T-helper 1 cell treated with Interleukin-12 subunit alpha and Interleukin-12 subunit beta and Interleukin-4 antibody, amounts not matched to agents 30 ng/mL and 1 ng/mL, for 36 hours (primary cell): ENCODE results near the gene C10orf105. TPM values are rescaled to one million over a fixed set of nuclear protein-coding genes. Genes with fewer than 3 reads are reported as not detected.

ENCODE experiments used
- intact Hi-C: fragments of 100-400 bp; cut with micrococcal nuclease; formaldehyde crosslinking; loops from one replicate; pipeline ENCODE4 v1.15.1; 2024
- total RNA-seq: library from RNA; stranded (reverse); gene quantifications from 2 replicates; pipeline ENCODE4 v1.2.3, GENCODE V29; 2022

C10orf105 gene
- total RNA-seq, 1 donor from 2014 or later: 0.42 TPM

DNA sequence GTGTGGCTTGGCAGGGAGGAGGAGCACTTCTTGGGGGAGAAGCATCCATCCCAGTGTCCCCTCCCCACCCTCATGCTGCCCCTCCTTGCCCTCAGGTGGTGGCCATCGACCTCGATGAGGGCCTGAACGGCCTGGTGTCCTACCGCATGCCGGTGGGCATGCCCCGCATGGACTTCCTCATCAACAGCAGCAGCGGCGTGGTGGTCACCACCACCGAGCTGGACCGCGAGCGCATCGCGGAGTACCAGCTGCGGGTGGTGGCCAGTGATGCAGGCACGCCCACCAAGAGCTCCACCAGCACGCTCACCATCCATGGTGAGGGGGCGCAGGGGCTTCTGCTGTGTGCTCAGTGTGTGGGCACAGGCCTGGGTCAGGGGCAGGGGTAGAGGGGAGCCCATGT, 14.8 kb downstream of the C10orf105 start:
- intact Hi-C loops: no loop called here

DNA sequence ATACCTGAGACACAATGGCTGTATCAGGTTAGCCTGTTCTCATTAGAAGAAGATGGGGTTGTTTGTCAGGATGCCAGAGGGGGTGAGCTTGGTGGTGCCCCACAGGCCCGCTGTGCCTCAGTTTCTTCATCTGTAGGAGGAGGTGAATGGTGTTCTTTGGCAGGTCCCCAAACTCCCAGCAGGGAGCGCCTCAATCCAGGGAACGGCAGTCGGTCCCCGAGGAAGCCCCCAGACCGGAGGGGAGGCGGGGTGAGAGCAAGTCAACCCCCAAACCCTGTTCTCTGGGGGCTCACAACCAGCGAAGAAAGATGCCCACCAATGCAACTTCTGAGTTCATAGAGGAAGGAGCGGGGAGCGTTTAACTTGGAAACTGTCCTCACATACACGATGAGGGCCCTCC, 16.0 kb downstream of the C10orf105 start:
- intact Hi-C loops: no loop called here

DNA sequence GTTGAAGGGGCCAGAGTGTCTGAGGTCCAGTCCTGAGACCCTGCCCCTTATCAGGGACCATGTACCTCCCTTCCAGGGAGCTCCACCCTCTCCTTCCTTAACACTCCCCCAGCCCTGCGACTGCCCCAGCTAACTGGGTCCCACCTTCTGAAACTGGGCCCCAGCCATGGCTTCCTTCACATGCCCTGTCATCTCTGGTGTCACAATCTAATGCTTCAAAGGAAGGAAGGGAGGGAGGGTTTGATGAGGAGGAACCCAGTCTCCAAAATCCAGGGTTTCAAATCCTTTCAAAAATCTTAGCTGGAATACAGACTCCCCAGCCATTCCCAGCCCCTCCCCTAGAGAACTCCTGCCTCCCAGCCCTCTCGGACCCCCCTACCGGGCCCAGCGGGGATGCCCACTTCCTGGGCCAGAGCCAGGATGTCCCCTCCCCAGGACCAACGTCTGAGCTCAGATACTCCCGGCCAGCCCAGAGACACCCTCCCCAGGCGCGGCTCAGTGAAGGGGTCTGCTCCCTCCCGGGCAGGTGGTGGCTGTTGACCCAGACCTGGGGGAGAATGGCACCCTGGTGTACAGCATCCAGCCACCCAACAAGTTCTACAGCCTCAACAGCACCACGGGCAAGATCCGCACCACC, 18.0 kb downstream of the C10orf105 start:
- intact Hi-C loops: no loop called here

DNA sequence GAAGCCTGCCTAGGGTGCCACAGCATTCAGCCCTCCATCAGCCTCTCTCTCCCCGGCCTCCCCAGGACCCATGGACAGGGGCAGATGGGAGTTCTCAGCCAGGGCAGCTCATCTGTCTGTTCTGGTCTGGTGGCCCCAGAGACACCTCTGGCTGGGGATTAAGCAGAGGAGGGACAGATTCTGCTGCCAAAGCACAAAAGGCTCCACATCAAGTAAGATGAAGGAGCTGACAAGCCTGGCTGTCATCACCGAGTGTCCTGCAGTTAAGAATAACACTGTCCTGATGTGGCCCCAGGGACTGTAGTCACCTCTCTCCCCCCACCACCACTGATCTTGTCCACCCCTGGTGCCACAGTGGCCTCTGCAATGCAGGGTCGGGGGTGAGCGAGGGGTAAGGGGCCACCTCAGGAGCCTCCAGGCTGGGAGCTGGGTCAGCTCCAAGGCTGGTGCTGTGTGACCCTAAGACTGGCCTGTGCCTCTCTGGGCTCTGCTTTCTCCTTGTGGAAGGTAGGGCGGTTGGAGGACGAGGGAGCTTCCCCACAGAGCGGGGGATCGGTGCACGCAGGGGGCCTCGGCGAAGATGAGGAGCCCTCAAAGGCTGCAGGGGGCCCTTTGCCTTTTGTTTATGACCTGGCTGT, 18.7 kb downstream of the C10orf105 start:
- intact Hi-C loops: no loop called here

DNA sequence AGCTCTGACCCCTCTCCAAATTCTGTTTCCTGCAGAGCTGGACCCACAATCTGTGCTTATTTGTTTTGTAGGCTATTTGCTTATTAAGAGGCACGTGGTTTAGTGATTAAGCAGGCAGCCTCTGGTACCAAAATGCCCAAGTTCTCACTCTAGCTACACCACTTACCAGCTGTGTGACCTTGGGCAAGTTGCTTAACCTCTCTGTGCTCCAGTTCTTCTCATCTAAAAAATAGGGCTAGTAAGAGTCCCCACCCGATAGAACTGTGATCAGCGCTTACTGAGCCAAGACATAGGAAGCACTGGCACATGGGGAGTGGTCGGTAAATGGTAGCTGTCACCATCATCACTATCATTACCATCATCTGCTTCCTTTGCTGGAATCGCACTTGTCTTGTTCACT, 20.8 kb downstream of the C10orf105 start:
- intact Hi-C loops: loop anchor here (1.0 to 5.0 kb wide), 2 partner anchors 44 to 75 kb away; partner anchors contain the start of gene VSIR

DNA sequence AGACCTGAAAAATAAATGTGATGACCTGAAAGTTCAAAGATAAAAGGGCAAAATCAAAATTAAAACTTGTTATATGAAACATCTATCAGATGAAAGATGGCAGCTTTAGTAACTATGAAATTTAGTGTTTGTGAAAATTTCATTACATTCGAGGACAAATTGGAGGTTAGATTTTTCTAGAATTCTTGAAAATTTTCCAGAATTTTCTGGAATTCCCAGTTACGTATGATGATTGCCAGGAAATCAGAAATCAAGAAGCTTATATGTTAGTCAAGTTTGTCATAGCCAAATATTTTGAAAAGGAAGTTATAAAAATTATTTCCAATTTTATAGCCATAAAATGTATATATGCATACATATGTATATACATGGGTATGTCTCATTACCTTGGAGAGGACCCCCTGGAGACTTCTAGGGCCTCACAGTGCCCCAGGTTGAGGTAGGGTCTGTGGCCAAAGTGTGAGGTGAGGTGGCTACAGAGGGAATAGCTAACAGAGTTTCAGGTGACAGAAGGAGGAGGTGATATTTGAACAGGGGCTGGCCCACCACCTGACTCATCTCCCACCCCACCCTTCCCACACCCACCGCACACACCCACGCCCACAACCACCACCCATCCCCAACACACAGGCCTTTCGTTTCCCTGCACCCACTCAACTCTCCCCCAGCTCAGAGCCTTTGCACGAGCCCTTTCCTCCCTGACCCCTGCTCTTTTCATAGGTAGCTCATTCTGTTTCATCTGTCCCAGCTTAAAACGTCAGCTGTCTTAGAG, 21.5 kb downstream of the C10orf105 start:
- intact Hi-C loops: loop anchor here (1.0 to 5.0 kb wide), 3 partner anchors 44 to 383 kb away; partner anchors contain the start of gene VSIR

DNA sequence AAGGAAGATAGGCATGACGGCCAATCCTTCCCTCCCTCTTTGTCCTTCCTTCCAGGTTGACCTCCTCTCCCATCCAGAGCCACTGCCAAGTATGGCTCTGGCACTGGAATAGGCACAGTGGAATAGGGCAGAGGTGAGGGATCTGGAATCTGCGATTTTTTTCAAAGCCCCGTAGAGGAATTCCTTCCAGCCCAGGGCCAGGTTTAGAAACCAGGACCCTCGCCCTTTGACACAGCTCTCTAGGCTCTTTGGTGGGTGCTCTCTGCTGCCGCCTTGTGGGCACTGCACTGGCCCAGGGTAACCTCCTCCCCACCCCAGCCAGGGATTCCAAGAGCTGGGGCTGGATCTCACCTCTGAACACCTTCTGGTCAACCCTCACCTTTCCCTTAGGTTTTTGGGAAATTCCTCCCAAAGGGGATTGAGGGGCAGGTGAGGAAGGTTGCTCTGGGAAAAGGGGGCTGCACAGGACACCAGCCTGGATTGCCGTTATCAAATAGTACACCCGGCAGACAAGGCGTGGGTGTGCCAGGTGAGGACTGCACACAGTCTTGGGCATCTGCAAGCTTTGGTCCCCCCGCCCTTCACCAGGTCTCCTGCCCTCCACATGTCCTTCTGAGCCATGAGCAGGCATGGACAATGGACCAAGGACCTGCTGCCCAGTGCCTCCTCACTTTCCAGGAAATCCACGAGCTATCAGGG, 22.8 kb downstream of the C10orf105 start:
- intact Hi-C loops: loop anchor here (1.0 to 5.0 kb wide), 3 partner anchors 46 to 382 kb away; no protein-coding TSS in a partner anchor

DNA sequence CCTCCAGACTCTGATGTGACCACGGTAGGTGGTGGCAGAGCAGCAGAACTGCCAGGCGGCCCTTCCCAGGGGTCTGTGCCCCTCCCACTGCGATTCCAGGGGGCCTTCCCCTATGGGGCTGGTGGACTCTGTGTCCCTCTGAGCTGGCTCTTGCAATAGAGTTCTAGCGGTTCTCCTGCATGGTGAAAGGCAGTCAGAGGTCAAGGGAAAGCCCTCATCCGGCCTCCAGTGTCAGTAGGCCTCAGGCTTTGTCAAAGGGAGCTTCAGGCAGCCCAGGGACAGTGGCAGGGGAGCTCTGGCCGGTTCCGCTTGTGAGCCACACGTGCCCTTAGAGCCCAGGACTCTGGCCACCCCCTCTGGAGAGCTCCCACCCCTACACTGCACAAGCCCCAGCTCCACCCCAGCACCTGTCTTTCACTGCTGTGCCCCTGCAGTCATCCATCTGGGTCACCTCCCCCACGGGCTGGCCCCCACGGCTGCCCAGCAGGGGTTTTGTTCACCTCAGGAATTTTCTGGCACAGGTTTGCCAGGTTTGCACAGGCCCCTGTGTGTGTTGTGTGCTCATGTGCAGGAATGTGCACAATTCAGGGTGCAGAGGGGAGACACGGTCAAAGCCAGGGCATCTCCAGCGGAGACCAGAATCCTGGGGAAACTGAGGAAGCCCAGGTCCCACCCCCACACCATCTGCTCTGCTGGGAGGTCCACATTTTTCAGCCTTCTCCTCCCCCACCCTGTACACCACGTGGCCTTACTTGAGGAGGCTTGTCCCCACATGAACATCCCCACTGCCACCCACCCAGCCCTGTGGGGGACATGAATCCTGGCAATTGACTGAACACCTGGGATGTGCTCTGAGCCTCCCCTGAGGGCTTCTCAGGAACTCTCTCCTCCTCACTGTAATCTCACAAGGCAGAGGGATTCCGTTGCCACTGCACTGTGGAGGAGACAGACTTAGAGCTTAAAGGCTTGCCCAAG, 23.8 kb downstream of the C10orf105 start:
- intact Hi-C loops: loop anchor here (1.0 to 5.0 kb wide), 3 partner anchors 47 to 381 kb away; no protein-coding TSS in a partner anchor

DNA sequence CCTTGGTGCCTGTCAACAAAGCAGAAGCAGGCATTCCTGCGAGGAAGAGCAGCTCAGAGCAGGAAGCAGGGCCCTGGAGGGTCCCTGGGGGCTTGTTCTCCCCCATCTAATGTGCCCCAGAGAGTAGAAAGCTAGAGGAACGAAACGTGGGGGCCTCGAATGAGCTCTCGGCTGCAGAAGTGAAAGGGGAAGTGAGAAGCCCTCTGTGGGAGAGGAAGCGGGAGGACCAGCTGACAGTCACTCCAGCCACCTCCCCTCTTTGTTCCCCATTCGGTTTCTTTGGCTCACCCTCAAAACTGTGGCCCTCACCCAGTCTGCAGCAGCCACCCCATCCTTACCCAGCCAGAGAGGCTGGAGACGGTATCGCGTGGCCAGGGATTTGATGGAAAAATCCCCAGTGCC, 25.0 kb downstream of the C10orf105 start:
- intact Hi-C loops: loop anchor here (1.0 kb wide), 1 partner anchor 79 kb away; the partner anchor contains the start of gene VSIR

DNA sequence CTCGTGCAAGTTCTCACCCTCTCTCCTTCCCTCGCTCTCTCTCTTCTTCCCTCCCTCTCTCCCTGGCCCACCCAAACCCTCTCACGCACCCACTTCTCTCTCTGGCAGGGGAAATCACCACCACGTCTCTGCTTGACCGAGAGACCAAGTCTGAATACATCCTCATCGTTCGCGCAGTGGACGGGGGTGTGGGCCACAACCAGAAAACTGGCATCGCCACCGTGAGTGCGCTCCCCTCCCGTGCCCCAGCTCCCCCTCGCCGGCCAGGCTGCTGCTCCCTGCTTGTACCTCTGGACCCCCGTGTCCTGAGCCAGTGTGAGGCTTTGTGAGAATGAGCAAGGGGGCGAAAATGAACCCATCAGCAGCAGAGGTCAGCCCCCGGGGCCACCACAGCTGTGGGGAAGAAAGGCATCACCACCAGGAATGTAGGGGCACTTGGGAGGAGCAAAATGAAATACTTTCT, 25.5 kb downstream of the C10orf105 start:
- intact Hi-C loops: loop anchor here (1.0 kb wide), 1 partner anchor 79 kb away; the partner anchor contains the start of gene VSIR

DNA sequence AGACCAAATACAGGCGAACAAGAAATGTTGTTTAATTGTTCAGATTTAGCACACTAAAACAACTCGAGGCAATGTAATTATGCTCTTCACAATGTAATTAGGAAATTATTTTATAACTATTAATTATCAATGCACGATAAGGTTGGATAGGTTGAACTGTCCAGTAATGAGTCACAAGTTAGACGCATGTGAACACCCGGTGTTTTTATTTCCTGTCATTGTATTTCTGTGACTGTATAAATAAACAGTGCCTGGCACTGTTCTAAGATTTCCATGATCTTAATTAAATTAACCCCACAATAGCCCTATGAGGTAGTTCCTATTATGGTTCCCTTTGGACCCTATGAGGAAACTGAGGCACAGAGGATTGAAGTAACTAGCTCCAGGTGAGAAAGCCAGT, 26.2 kb downstream of the C10orf105 start:
- intact Hi-C loops: no loop called here

DNA sequence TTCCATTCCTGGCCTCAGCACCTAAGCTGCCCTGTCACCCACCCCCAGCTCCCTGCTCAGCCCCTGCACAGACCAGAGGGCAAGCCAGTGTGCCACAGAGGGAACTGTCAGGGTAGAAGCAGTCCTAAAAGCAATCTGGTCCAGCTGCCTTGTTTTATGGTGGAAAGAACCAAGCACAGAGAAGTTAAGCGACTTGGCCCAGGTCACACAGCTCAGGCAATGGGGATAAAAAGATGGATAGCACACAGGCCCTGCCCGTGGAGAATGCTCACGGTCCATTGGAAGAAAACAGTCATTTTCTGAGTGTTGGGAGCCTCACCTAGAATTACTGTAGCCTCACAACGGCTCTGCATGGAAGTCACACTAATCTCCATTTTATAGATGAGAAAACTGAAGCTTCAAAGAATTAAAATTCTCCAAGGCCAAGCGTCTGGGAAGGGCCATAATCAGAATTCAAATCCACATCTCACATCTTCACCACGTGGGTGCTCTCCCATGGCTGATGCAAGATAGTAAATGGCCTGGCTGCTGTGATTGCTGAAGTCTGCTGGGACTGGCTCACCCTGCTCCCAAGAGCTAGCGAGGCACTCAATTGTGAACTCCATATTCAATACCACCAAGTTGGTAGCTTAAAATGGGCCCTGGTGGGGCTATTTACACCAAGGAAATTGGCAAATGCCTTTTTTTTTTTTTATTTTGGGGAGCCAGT, 26.8 kb downstream of the C10orf105 start:
- intact Hi-C loops: no loop called here

DNA sequence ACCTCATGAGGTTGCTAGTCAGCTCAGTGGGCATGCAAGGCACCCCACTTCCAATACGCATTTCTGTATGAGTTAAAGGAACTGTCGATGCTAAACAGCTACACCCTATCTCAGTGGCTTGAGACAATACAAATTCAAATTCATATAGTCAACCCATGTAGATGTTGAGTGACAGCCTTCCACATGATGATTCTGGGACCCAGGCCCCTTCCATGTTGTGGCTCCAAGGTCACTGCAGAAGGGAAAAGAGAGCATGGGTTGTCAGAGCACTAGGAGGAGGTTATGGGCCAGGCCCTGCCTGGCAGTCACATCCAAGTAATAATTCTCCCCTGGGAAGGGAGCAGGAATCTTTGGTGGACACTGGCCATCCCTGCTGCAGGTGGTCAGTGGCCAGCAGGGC, 28.2 kb downstream of the C10orf105 start:
- intact Hi-C loops: no loop called here

DNA sequence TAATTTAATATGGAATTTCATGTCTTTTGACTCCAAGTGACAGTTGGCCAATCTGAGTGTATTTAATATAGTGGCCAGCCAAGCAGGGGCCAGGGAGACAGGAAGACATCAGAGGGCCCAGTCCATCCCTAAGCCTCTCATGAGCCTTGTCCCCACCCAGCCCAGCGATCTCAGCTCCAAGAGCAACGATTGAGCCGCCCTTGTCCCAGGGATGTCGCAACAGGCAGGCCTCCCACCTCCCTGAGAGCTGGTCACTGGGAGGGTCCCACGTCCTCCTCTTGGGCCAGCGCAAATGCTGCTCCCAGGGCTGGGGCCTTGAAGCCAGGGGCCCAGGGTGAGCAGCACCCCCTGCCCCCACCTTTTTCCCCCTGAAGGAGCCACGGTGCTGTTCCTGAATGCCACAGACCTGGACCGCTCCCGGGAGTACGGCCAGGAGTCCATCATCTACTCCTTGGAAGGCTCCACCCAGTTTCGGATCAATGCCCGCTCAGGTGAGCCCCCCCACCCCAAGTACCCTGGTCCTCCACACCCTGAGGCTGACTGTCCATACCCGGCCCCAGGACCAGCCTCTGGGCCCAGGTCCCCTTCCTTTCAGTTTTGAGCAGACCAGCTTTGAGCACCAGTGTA, 29.4 kb downstream of the C10orf105 start:
- intact Hi-C loops: no loop called here

DNA sequence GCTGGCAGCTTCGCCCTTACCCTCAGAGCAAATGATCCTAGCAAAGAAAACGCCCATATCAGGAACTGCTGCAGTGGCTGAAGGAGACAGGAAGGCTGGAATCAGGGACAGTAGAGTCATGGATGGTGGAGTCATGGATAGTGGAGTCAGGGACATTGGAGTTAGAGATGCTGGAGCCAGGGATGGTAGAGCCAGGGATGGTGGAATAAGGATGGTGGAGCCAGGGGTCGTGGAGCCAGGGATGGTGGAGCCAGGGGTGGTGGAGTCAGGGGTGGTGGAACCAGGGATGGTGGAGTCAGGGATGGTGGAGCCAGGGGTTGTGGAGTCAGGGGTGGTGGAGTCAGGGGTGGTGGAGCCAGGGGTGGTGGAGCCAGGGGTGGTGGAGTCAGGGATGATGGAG, 31.3 kb downstream of the C10orf105 start:
- intact Hi-C loops: no loop called here

DNA sequence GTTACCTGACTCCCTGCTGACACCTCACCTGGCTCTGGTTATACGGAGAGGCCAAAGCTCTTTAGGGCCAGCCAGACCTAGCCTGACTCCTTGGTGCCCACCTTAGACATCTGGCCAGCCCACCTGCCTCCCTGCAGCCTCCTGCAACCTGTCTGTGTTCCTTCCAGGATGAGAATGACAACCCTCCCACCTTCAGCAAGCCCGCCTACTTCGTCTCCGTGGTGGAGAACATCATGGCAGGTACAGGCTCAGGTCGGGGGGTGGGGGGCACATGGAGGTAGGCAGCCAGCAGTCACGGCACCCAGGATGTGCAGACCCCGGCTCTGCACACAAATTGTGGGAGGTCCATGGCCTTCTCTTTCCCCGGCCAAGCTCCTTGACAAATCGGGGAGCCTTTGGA, 32.1 kb downstream of the C10orf105 start:
- intact Hi-C loops: no loop called here

DNA sequence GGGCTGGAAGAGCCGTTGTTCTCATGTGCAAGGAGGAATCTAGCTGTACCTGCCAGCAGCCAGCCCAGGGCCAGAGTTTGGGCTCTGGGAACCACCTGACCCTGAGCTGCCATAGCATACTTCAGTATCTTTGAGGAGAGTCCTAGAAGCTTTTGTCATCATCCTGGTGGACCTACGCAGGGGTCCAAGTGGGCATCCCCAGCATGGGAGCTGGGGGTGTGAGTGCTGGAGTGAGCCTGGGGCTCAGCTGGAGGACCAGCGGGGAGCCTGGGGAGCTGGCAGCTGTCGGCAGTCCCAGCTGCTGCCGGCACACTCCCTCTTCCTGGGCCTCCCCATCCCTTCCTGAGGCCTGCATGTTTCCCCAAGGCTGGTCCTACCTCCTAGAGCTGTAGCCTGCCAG, 32.5 kb downstream of the C10orf105 start:
- intact Hi-C loops: no loop called here

DNA sequence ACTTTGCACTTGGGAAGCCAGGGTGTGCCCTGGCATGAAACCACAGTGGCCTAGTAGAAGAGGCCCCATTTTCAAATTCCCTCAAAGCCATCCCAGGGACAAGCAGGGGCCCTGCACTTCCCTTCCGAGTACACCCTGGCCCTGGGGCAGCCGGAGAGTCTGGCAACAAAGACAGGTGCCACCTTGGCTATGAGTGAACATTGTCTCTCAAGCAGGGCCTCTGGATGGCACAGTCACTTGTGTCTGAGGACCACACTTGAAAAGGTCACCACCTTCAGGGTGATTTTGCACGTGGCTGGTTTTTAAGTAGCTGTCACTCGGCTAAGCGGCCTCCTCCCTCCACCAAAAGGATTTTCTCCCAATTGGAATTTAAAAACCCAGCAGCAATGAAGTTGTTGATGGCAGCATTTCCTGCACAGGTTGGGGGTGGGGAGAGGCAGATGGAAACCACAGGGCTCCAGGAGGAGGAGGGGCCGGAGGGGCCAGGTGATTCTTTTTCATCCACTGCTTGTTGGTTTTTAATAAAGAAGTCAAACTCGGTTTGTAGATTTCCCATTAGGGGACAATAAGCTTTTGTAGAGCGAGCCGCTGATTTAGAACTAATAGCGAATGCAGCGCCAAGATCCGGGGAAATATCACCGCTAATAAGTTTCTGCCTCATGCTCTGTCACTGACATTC, 33.9 kb downstream of the C10orf105 start:
- intact Hi-C loops: no loop called here
